ENCODE data around the gene PDLIM7. TPM values are rescaled to one million over a fixed set of nuclear protein-coding genes. Genes with fewer than 3 reads are reported as not detected.

PDLIM7 gene
- total RNA-seq, 4 donors from 2014 or later = 316 to 1,085 (median 575) TPM

DNA sequence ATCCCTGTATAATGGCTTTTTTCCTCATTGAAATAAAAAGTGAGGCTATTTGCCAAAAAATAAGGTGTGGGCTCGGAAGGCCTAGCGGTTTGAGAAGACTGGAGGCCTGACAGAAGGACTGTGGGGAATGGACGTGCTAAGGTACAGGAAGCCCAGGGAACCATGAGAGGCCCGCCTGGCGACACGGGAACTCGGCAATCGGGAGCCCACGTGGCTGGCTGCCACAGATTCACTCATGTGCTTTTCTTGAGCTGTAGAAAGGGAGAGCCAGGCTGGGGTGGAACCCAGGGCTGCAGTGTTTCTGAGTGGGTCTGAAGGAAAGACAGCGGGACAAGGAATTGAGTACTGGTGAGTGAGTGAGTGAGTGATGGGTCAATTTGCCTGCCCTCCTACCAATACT is 31.2 kb upstream of the PDLIM7 start:
- intact Hi-C loops (cut with DNase I) = no loop called here
- Histone ChIP-seq H3K9me3 (no peaks in the 10 kb centered on the region), H3K27ac (replicated peaks in 1 of 4) (peak overlapping the region in 1 of 4 donors; percentile 12), H3K36me3 (peaks cover 61 to 99% (median 98%) of the 10 kb centered on the region in 4 donors), H3K27me3 (no peaks in the 10 kb centered on the region), H3K4me1 (peaks cover 0 to 40% (median 22%) of the 10 kb centered on the region in 4 donors), H3K4me3 (no peak overlapping the region)
- TF ChIP-seq EP300 (IDR thresholded peaks at IDR 0.05) (no peak), POLR2AphosphoS5 (IDR thresholded peaks at IDR 0.05) (no peak), POLR2A (IDR thresholded peaks at IDR 0.05; ENCODE audit: low read depth) (no peak)
- TF ChIP-seq, protein P1, sequence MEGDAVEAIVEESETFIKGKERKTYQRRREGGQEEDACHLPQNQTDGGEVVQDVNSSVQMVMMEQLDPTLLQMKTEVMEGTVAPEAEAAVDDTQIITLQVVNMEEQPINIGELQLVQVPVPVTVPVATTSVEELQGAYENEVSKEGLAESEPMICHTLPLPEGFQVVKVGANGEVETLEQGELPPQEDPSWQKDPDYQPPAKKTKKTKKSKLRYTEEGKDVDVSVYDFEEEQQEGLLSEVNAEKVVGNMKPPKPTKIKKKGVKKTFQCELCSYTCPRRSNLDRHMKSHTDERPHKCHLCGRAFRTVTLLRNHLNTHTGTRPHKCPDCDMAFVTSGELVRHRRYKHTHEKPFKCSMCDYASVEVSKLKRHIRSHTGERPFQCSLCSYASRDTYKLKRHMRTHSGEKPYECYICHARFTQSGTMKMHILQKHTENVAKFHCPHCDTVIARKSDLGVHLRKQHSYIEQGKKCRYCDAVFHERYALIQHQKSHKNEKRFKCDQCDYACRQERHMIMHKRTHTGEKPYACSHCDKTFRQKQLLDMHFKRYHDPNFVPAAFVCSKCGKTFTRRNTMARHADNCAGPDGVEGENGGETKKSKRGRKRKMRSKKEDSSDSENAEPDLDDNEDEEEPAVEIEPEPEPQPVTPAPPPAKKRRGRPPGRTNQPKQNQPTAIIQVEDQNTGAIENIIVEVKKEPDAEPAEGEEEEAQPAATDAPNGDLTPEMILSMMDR (IDR thresholded peaks at IDR 0.05) = no peak
- DNase-seq (ENCODE audit: extremely low spot score) = no peak
- 86% methylated on average over 10 of the region's 10 CpGs for WGBS

- intact Hi-C loops (cut with DNase I) = no loop called here
- H3K9me3 ChIP-seq = no peaks in the 10 kb centered on the region
- peaks cover 61 to 100% (median 99%) of the 10 kb centered on the region in 4 donors for H3K36me3 ChIP-seq
- H3K4me1 ChIP-seq = peaks cover 0 to 34% (median 22%) of the 10 kb centered on the region in 4 donors
- no peak overlapping the region for H3K27ac ChIP-seq (replicated peaks in 1 of 4)
- H3K27me3 ChIP-seq = no peaks in the 10 kb centered on the region
- no peak overlapping the region for H3K4me3 ChIP-seq
- DNase-seq (ENCODE audit: extremely low spot score) = no peak
- TF ChIP-seq POLR2A (IDR thresholded peaks at IDR 0.05; ENCODE audit: low read depth) = no peak
- TF ChIP-seq EP300 (IDR thresholded peaks at IDR 0.05) = no peak
- TF ChIP-seq, protein P1 (IDR thresholded peaks at IDR 0.05) = no peak
- no peak for TF ChIP-seq POLR2AphosphoS5 (IDR thresholded peaks at IDR 0.05)
- 90% methylated on average over 8 of the region's 8 CpGs for WGBS
Measured at GRCh38 chr5:177527595-177527994, 30.2 kb upstream of the PDLIM7 start.

DNA sequence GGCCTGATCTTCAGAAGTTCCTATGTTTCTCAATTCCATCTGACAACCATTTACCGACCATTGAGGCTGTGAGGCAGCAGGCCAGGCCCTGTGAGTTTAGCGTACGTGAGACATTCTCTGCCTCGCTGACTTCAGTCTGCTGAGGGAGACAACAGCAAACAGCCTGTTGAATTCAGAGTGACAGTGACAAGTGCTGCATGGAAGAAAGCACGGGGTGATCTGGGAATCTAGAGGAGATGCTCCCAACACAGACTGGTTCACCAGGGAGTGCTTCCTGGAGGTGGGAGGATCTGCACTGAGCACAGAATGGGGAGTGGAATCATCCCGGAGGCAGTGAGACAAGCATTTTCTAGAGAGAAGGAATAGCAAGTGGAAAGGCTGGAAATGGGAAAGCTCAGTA is 29.4 kb upstream of the PDLIM7 start:
- WGBS = 89% methylated on average over 6 of the region's 6 CpGs
- peaks cover 58 to 100% (median 98%) of the 10 kb centered on the region in 4 donors for H3K36me3 ChIP-seq
- TF ChIP-seq, protein P1 (IDR thresholded peaks at IDR 0.05) = no peak
- no peak for TF ChIP-seq POLR2AphosphoS5 (IDR thresholded peaks at IDR 0.05)
- TF ChIP-seq EP300 (IDR thresholded peaks at IDR 0.05) = no peak
- no peak for DNase-seq (ENCODE audit: extremely low spot score)
- no peak overlapping the region for H3K4me3 ChIP-seq
- no peaks in the 10 kb centered on the region for H3K27me3 ChIP-seq
- intact Hi-C loops (cut with DNase I) = no loop called here
- H3K4me1 ChIP-seq = peaks cover 0 to 31% (median 22%) of the 10 kb centered on the region in 4 donors
- no peaks in the 10 kb centered on the region for H3K9me3 ChIP-seq
- no peak overlapping the region for H3K27ac ChIP-seq (replicated peaks in 1 of 4)

DNA sequence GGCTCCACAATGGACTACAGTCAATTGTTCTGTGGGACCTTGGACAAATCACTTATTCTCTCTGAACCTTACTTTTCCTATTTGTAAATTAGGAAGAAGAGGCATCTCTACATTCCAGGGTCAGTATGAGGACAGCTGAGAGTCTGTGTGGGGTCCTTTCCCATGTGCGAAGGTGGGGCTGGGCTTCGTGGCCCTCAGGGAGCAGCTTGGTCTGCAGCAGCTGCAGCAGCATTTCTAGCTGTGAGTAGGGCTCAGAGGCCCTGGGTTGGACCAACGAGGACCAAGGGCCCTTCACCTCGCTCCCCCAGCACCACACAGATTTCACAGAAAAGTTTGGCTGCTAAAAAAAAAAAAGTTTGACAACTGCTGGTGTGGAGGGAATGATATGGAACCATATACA is 28.8 kb upstream of the PDLIM7 start:
- TF ChIP-seq POLR2AphosphoS5 (IDR thresholded peaks at IDR 0.05) = no peak
- TF ChIP-seq, protein P1 (IDR thresholded peaks at IDR 0.05) = no peak
- no peak for TF ChIP-seq EP300 (IDR thresholded peaks at IDR 0.05)
- TF ChIP-seq POLR2A (IDR thresholded peaks at IDR 0.05; ENCODE audit: low read depth) = no peak
- Histone ChIP-seq H3K27me3 (no peaks in the 10 kb centered on the region), H3K9me3 (no peaks in the 10 kb centered on the region), H3K4me3 (no peak overlapping the region), H3K27ac (replicated peaks in 1 of 4) (no peak overlapping the region), H3K36me3 (peaks cover 59 to 100% (median 98%) of the 10 kb centered on the region in 4 donors), H3K4me1 (peaks cover 0 to 29% (median 20%) of the 10 kb centered on the region in 4 donors)
- WGBS = 89% methylated on average over 4 of the region's 4 CpGs
- no peak for DNase-seq (ENCODE audit: extremely low spot score)
- intact Hi-C loops (cut with DNase I) = no loop called here
